Endothelial cell of umbilical vein (primary cell): ENCODE data around the gene SUV39H1. TPM values are rescaled to one million over a fixed set of nuclear protein-coding genes. Genes with fewer than 3 reads are reported as not detected.

Experiments used
- BruUV-seq: library from RNA; stranded (reverse); fragments of 400-500 nt; replicated peaks from 2 replicates; lab custom pipeline; 2021; lab: Mats Ljungman, UMichigan
- CTCF ChIA-PET: fragments of 300-600, 350-600 bp; sonication (Branson Sonifier 250); formaldehyde crosslinking; loops from one replicate; lab custom pipeline; 2021; ENCODE audit warnings: antibody characterized with exemption, inconsistent platforms; lab: Charles Lee
- POLR2A ChIA-PET: fragments of 300-600, 350-600 bp; sonication (Branson Sonifier 250); formaldehyde crosslinking; loops from one replicate; lab custom pipeline; 2021; ENCODE audit warnings: antibody characterized with exemption, inconsistent platforms; lab: Charles Lee
- DNase-seq: peaks from one replicate; pipeline ENCODE4 v3.0.0-alpha.2; 2011; ENCODE audit warnings: low read depth, low spot score
- FAIRE-seq: peaks from 2 replicates; lab custom pipeline; 2011; peaks lifted over from hg19 to GRCh38; lab: Jason Lieb, UNC
- H2AFZ ChIP-seq: 2 replicates; pipeline ENCODE4 v1.6.0; 2012; ENCODE audit warnings: low read depth, low read length, control low read depth, inconsistent platforms
- H3K27ac ChIP-seq: 2 replicates; pipeline ENCODE4 v1.5.1; 2011; ENCODE audit warnings: low read depth, mild to moderate bottlenecking, control low read depth, low read length, moderate library complexity; ENCODE audit not compliant: insufficient read depth
- H3K27me3 ChIP-seq, 2 experiments: 2 replicates each; pipeline versions ENCODE4 v1.6.0 to v1.6.1; 2011; ENCODE audit warnings: low read length in 2 of 2, mixed read lengths in 1 of 2; ENCODE audit not compliant: control insufficient read depth in 2 of 2, insufficient read depth in 2 of 2
- H3K36me3 ChIP-seq, 2 experiments: 2 replicates in 1 of 2; 3 replicates in 1 of 2; pipeline ENCODE4 v1.5.1; 2011; ENCODE audit warnings: low read length in 2 of 2, mild to moderate bottlenecking in 1 of 2, moderate library complexity in 1 of 2; ENCODE audit not compliant: control insufficient read depth in 2 of 2, insufficient read depth in 2 of 2; ENCODE audit errors: extremely low read depth in 1 of 2
- H3K4me1 ChIP-seq: 3 replicates; pipeline ENCODE4 v1.5.1; 2011; ENCODE audit warnings: mild to moderate bottlenecking, low read length; ENCODE audit not compliant: control insufficient read depth, insufficient read depth; ENCODE audit errors: extremely low read depth
- H3K4me2 ChIP-seq: 2 replicates; pipeline ENCODE4 v1.6.1; 2011; ENCODE audit warnings: low read length, control low read depth, mixed read lengths; ENCODE audit not compliant: insufficient read depth
- H3K4me3 ChIP-seq, 3 experiments: fragments of 200-600 bp in 1 of 3; sonication (generic), shearing (Covaris generic) in 1 of 3; replicated peaks in 1 of 3; 2 replicates each; pipeline ENCODE4 v1.5.1; 2011 to 2016; ENCODE audit warnings: control low read depth in 3 of 3, low read length in 3 of 3, mild to moderate bottlenecking in 2 of 3, inconsistent platforms in 1 of 3, low read depth in 1 of 3, moderate library complexity in 1 of 3; ENCODE audit not compliant: insufficient read depth in 1 of 3
- H3K79me2 ChIP-seq: 2 replicates; pipeline ENCODE4 v1.6.0; 2012; ENCODE audit warnings: low read length, inconsistent platforms; ENCODE audit not compliant: control insufficient read depth, insufficient read depth
- H3K9ac ChIP-seq: replicated peaks from 2 replicates; pipeline ENCODE3; 2011; ENCODE audit warnings: low read length, control low read depth; ENCODE audit not compliant: insufficient read depth; ENCODE audit errors: extremely low read depth
- H3K9me1 ChIP-seq: replicated peaks from 3 replicates; pipeline ENCODE4 v1.6.0; 2011; ENCODE audit warnings: mild to moderate bottlenecking, low read length; ENCODE audit not compliant: control insufficient read depth, insufficient read depth; ENCODE audit errors: extremely low read depth
- H3K9me3 ChIP-seq: replicated peaks from 2 replicates; pipeline ENCODE4 v1.5.1; 2012; ENCODE audit warnings: low read length, inconsistent platforms; ENCODE audit not compliant: control insufficient read depth, insufficient read depth
- H4K20me1 ChIP-seq: replicated peaks from 2 replicates; pipeline ENCODE3; 2011; ENCODE audit warnings: mild to moderate bottlenecking, low read length; ENCODE audit not compliant: control insufficient read depth, insufficient read depth; ENCODE audit errors: extremely low read depth
- EZH2 ChIP-seq: IDR thresholded peaks from 2 replicates; pipeline ENCODE4 v1.6.1; 2012; ENCODE audit warnings: borderline replicate concordance, low read depth, mild to moderate bottlenecking, moderate library complexity, low read length, inconsistent platforms; ENCODE audit not compliant: severe bottlenecking
- FOS ChIP-seq: IDR thresholded peaks from 2 replicates; pipeline ENCODE4 v1.6.1; 2011; ENCODE audit warnings: mild to moderate bottlenecking, low read length, moderate library complexity, borderline replicate concordance; ENCODE audit not compliant: insufficient read depth
- GATA2 ChIP-seq: IDR thresholded peaks from 2 replicates; pipeline ENCODE4 v1.7.0; 2011; ENCODE audit warnings: low read depth, mild to moderate bottlenecking, moderate library complexity, mixed read lengths, low read length; ENCODE audit not compliant: insufficient read length, insufficient read depth
- JUN ChIP-seq: IDR thresholded peaks from 2 replicates; pipeline ENCODE4 v1.6.1; 2011; ENCODE audit warnings: borderline replicate concordance, low read depth; ENCODE audit not compliant: insufficient read length, insufficient read depth
- MYC ChIP-seq: IDR thresholded peaks from one replicate; pipeline ENCODE4 v1.6.1; 2011; ENCODE audit warnings: mild to moderate bottlenecking, low read depth, low read length
- POLR2A ChIP-seq: IDR thresholded peaks from 2 replicates; pipeline ENCODE4 v1.6.1; 2012; ENCODE audit warnings: low read depth, mild to moderate bottlenecking, control low read depth, low read length
- POLR2AphosphoS5 ChIP-seq: IDR thresholded peaks from 2 replicates; pipeline ENCODE4 v1.6.1; 2012; ENCODE audit warnings: low read depth, mild to moderate bottlenecking, control low read depth, low read length, moderate library complexity; ENCODE audit not compliant: insufficient read depth
- dilution Hi-C: fragments of 300-500 bp; cut with MboI; formaldehyde crosslinking; loops from one replicate; pipeline ENCODE4 v1.15.0; 2019; ENCODE audit warnings: low sequenced_read_pairs; ENCODE audit not compliant: extremely low pct_ligation_motif_present
- intact Hi-C: fragments of 100-400 bp; cut with micrococcal nuclease; formaldehyde crosslinking; loops from one replicate; pipeline ENCODE4 v1.10.0; 2022
- polyA plus RNA-seq, 4 experiments: library from polyadenylated mRNA; depleted of rRNA in 3 of 4; stranded (reverse) in 3 of 4; unstranded in 1 of 4; fragments of >200 nt; gene quantifications; 2 replicates each; pipeline versions ENCODE4 v1.2.1 to v1.2.3, GENCODE V29; 2011 to 2012; ENCODE audit warnings: missing spikeins in 1 of 4
- total RNA-seq: library from RNA; stranded (reverse); gene quantifications from 2 replicates; pipeline ENCODE4 v1.2.3, GENCODE V29; 2021
- TF ChIP-seq, protein P1 (sequence below), 2 donors: IDR thresholded peaks; 1 replicate in 1 of 2; 2 replicates in 1 of 2; pipeline ENCODE4 v1.5.1; 2011; ENCODE audit warnings: low read length in 2 of 2, mild to moderate bottlenecking in 2 of 2, moderate library complexity in 2 of 2, control low read depth in 1 of 2, inconsistent platforms in 1 of 2, low read depth in 1 of 2; ENCODE audit not compliant: insufficient read depth in 1 of 2; ENCODE audit errors: extremely low read depth in 1 of 2
- TF ChIP-seq, protein P2 (sequence below): IDR thresholded peaks from 2 replicates; pipeline ENCODE4 v1.6.1; 2011; ENCODE audit not compliant: insufficient read depth, insufficient read length

The SUV39H1 gene
- total and polyA plus RNA-seq, 2 donors (not counting 3 experiments of a cell fraction or from before 2014, with no cell fraction given), result 18.2 to 19.0 TPM

DNA sequence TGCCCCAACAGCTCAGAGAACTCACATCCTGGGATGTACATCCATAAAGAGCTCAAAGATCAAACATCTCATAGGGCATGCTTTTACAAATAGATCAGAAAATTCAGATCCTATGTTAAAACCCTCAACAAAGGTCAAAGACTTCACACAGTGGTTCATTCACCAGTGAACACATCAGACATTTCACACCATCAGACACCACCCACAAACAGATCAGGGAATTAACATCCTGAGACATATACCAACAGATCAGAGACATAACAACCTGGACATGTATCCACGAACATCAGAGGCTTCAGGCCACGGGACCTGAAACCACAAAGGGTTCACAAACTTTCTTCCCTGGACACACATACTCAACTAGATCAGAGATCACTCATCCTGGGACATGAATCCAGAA is 23.4 kb downstream of the SUV39H1 start:
- ChIA-PET CTCF (no interaction called here), POLR2A (no interaction called here)
- FAIRE-seq (no peak), DNase-seq (no peak)
- Histone ChIP-seq H3K27me3 (peaks cover 2 to 9% of the 10 kb centered on the region in 2 experiments), H3K9me1 (no peaks in the 10 kb centered on the region), H3K27ac (no peak overlapping the region), H4K20me1 (no peaks in the 10 kb centered on the region), H3K36me3 (no peaks in the 10 kb centered on the region), H3K79me2 (no peaks in the 10 kb centered on the region), H3K4me1 (no peaks in the 10 kb centered on the region), H3K4me2 (no peak overlapping the region), H3K9ac (no peak overlapping the region), H3K9me3 (no peaks in the 10 kb centered on the region), H2AFZ (no peak overlapping the region), H3K4me3 (no peak overlapping the region)
- TF ChIP-seq, protein P1, sequence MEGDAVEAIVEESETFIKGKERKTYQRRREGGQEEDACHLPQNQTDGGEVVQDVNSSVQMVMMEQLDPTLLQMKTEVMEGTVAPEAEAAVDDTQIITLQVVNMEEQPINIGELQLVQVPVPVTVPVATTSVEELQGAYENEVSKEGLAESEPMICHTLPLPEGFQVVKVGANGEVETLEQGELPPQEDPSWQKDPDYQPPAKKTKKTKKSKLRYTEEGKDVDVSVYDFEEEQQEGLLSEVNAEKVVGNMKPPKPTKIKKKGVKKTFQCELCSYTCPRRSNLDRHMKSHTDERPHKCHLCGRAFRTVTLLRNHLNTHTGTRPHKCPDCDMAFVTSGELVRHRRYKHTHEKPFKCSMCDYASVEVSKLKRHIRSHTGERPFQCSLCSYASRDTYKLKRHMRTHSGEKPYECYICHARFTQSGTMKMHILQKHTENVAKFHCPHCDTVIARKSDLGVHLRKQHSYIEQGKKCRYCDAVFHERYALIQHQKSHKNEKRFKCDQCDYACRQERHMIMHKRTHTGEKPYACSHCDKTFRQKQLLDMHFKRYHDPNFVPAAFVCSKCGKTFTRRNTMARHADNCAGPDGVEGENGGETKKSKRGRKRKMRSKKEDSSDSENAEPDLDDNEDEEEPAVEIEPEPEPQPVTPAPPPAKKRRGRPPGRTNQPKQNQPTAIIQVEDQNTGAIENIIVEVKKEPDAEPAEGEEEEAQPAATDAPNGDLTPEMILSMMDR (IDR thresholded peaks at IDR 0.05; ENCODE audit: extremely low read depth in 1 of 2, insufficient read depth in 1 of 2, low read depth in 1 of 2, low read length in 2 of 2), result no peak
- TF ChIP-seq EZH2 (no peak), FOS (no peak), POLR2A (no peak), MYC (no peak), JUN (no peak), POLR2AphosphoS5 (no peak), GATA2 (no peak)
- TF ChIP-seq, protein P2, sequence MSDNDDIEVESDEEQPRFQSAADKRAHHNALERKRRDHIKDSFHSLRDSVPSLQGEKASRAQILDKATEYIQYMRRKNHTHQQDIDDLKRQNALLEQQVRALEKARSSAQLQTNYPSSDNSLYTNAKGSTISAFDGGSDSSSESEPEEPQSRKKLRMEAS, result no peak
- dilution Hi-C loops (no loop called here), intact Hi-C loops (no loop called here)
- BruUV-seq, result no TSS peak
